H9 (cell line): ENCODE data around the gene SLC9A9. TPM values are rescaled to one million over a fixed set of nuclear protein-coding genes. Genes with fewer than 3 reads are reported as not detected.

ENCODE experiments used
- DNase-seq: peaks from one replicate; pipeline ENCODE4 v3.0.0-alpha.2; 2017
- H2AFZ ChIP-seq: one replicate; pipeline ENCODE4 v1.6.1; 2013; ENCODE audit warnings: mild to moderate bottlenecking, low read length, control low read depth, moderate library complexity
- H2AK5ac ChIP-seq: 2 replicates; pipeline ENCODE4 v1.6.1; 2013; ENCODE audit warnings: low read length, control low read depth, mixed read lengths; ENCODE audit not compliant: insufficient read length
- H2BK120ac ChIP-seq: one replicate; pipeline ENCODE4 v1.6.1; 2013; ENCODE audit warnings: low read depth, mild to moderate bottlenecking, low read length, control low read depth, inconsistent platforms; ENCODE audit not compliant: poor library complexity, severe bottlenecking
- H2BK12ac ChIP-seq: 2 replicates; pipeline ENCODE4 v1.6.1; 2013; ENCODE audit warnings: low read length, control low read depth, mixed read lengths, low read depth; ENCODE audit not compliant: insufficient read length
- H2BK15ac ChIP-seq: 2 replicates; pipeline ENCODE4 v1.6.1; 2013; ENCODE audit warnings: low read depth, low read length, control low read depth
- H2BK20ac ChIP-seq: one replicate; pipeline ENCODE4 v1.6.1; 2013; ENCODE audit warnings: low read depth, mild to moderate bottlenecking, low read length, control low read depth, inconsistent platforms; ENCODE audit not compliant: poor library complexity, severe bottlenecking
- H2BK5ac ChIP-seq: 2 replicates; pipeline ENCODE4 v1.6.1; 2013; ENCODE audit warnings: low read length, control low read depth, mixed read lengths; ENCODE audit not compliant: insufficient read length
- H3K14ac ChIP-seq: 2 replicates; pipeline ENCODE4 v1.6.1; 2013; ENCODE audit warnings: low read length, control low read depth; ENCODE audit not compliant: insufficient read depth
- H3K18ac ChIP-seq: 2 replicates; pipeline ENCODE4 v1.6.1; 2013; ENCODE audit warnings: low read depth, mild to moderate bottlenecking, mixed read lengths, low read length, control low read depth; ENCODE audit not compliant: insufficient read length
- H3K23ac ChIP-seq: 2 replicates; pipeline ENCODE4 v1.6.1; 2013; ENCODE audit warnings: low read length, control low read depth, mixed read lengths, low read depth; ENCODE audit not compliant: insufficient read length
- H3K23me2 ChIP-seq: 2 replicates; pipeline ENCODE4 v1.6.1; 2013; ENCODE audit warnings: low read depth, mild to moderate bottlenecking, mixed read lengths, low read length, control low read depth; ENCODE audit not compliant: insufficient read length, poor library complexity, severe bottlenecking
- H3K27ac ChIP-seq: 2 replicates; pipeline ENCODE4 v1.5.1; 2013; ENCODE audit warnings: low read length, control low read depth, mixed read lengths, low read depth; ENCODE audit not compliant: insufficient read length
- H3K27me3 ChIP-seq: 2 replicates; pipeline ENCODE4 v1.6.1; 2013; ENCODE audit warnings: low read length, control low read depth, inconsistent platforms; ENCODE audit not compliant: insufficient read depth
- H3K4ac ChIP-seq: 2 replicates; pipeline ENCODE4 v1.6.1; 2013; ENCODE audit warnings: low read depth, mild to moderate bottlenecking, control low read depth, inconsistent platforms, low read length, moderate library complexity
- H3K4me1 ChIP-seq: 2 replicates; pipeline ENCODE4 v1.6.1; 2013; ENCODE audit warnings: low read length, control low read depth, inconsistent platforms; ENCODE audit not compliant: insufficient read depth
- H3K4me2 ChIP-seq: 2 replicates; pipeline ENCODE4 v1.6.1; 2013; ENCODE audit warnings: low read length, control low read depth, mixed read lengths; ENCODE audit not compliant: insufficient read length, insufficient read depth
- H3K56ac ChIP-seq: 2 replicates; pipeline ENCODE4 v1.6.1; 2013; ENCODE audit warnings: low read depth, mild to moderate bottlenecking, mixed read lengths, low read length, control low read depth; ENCODE audit not compliant: insufficient read length
- H3K79me1 ChIP-seq: 2 replicates; pipeline ENCODE4 v1.6.1; 2013; ENCODE audit warnings: low read depth, mild to moderate bottlenecking, moderate library complexity, low read length, control low read depth, inconsistent platforms; ENCODE audit not compliant: insufficient read depth, poor library complexity, severe bottlenecking
- H3K79me2 ChIP-seq: 2 replicates; pipeline ENCODE4 v1.6.1; 2013; ENCODE audit warnings: low read length, control low read depth, inconsistent platforms; ENCODE audit not compliant: insufficient read depth
- H3K9ac ChIP-seq: 2 replicates; pipeline ENCODE4 v1.6.1; 2013; ENCODE audit warnings: low read length, control low read depth, mixed read lengths; ENCODE audit not compliant: insufficient read length; ENCODE audit errors: extremely low read depth
- H3K9me3 ChIP-seq: one replicate; pipeline ENCODE4 v1.6.1; 2013; ENCODE audit warnings: low read depth, low read length, inconsistent platforms; ENCODE audit not compliant: control insufficient read depth
- H3T11ph ChIP-seq: one replicate; pipeline ENCODE4 v1.6.1; 2013; ENCODE audit warnings: mild to moderate bottlenecking, low read length, control low read depth, inconsistent platforms
- H4K20me1 ChIP-seq: one replicate; pipeline ENCODE4 v1.6.1; 2013; ENCODE audit not compliant: control insufficient read depth, insufficient read length, insufficient read depth
- H4K5ac ChIP-seq: 2 replicates; pipeline ENCODE4 v1.6.1; 2013; ENCODE audit warnings: low read depth, mild to moderate bottlenecking, mixed read lengths, low read length, control low read depth; ENCODE audit not compliant: insufficient read length
- H4K8ac ChIP-seq: replicated peaks from 2 replicates; pipeline ENCODE4 v1.6.1; 2013; ENCODE audit warnings: low read length, control low read depth, mixed read lengths, low read depth; ENCODE audit not compliant: insufficient read length
- H4K91ac ChIP-seq: 2 replicates; pipeline ENCODE4 v1.6.1; 2013; ENCODE audit warnings: low read depth, mild to moderate bottlenecking, moderate library complexity, mixed read lengths, low read length, control low read depth; ENCODE audit not compliant: insufficient read length
- H3K27ac Mint-ChIP-seq, 3 experiments: 2 replicates in 2 of 3; 3 replicates in 1 of 3; pipeline ENCODE4 v1.8.0; 2020 to 2021; ENCODE audit warnings: mixed read lengths in 3 of 3, mild to moderate bottlenecking in 1 of 3, moderate library complexity in 1 of 3
- H3K27me3 Mint-ChIP-seq: 2 replicates; pipeline ENCODE4 v1.8.0; 2021; ENCODE audit warnings: low read depth, mild to moderate bottlenecking, moderate library complexity, mixed read lengths
- H3K36me3 Mint-ChIP-seq, 3 experiments: 2 replicates in 2 of 3; 3 replicates in 1 of 3; pipeline ENCODE4 v1.8.0; 2020 to 2021; ENCODE audit warnings: low read depth in 3 of 3, mixed read lengths in 3 of 3; ENCODE audit not compliant: insufficient read depth in 1 of 3
- H3K4me1 Mint-ChIP-seq, 2 experiments: 2 replicates each; pipeline ENCODE4 v1.8.0; 2020; ENCODE audit warnings: mixed read lengths in 2 of 2
- H3K4me3 Mint-ChIP-seq, 2 experiments: 2 replicates in 1 of 2; 3 replicates in 1 of 2; pipeline ENCODE4 v1.8.0; 2020 to 2021; ENCODE audit warnings: mild to moderate bottlenecking in 2 of 2, mixed read lengths in 2 of 2, moderate library complexity in 1 of 2
- H3K9me3 Mint-ChIP-seq, 2 experiments: 2 replicates in 1 of 2; 3 replicates in 1 of 2; pipeline ENCODE4 v1.8.0; 2020; ENCODE audit warnings: mild to moderate bottlenecking in 2 of 2, mixed read lengths in 2 of 2, moderate library complexity in 1 of 2
- total RNA-seq: library from RNA; stranded (reverse); gene quantifications from 2 replicates; pipeline ENCODE4 v1.2.1, GENCODE V29; 2021
- TF ChIP-seq, protein P1 (sequence below): fragments of 200-600 bp; sonication (generic); conservative IDR thresholded peaks from 3 replicates; pipeline ENCODE4 v1.8.0; 2021; ENCODE audit warnings: antibody characterized with exemption, mild to moderate bottlenecking

Gene SLC9A9
- total RNA-seq, 1 experiment from 2014 or later, result 0.35 TPM

GRCh38 chr3:143565951-143566350 is 282.3 kb downstream of the SLC9A9 start:
- Mint-ChIP-seq H3K4me1 (no peaks in the 10 kb centered on the region; a peak in 1 of 4 replicates), H3K9me3 (no peaks in the 10 kb centered on the region), H3K4me3 (no peak overlapping the region), H3K36me3 (no peaks in the 10 kb centered on the region), H3K27ac (no peak overlapping the region), H3K27me3 (no peaks in the 10 kb centered on the region)
- no peak overlapping the region for H3K9ac ChIP-seq
- no peak for DNase-seq
- H2BK12ac ChIP-seq, result no peak overlapping the region
- no peak overlapping the region for H2AK5ac ChIP-seq
- no peaks in the 10 kb centered on the region for H3K79me1 ChIP-seq
- H3K23ac ChIP-seq, result no peak overlapping the region
- no peak overlapping the region for H2BK20ac ChIP-seq
- no peak overlapping the region for H4K5ac ChIP-seq
- H3K14ac ChIP-seq, result no peak overlapping the region
- H3K79me2 ChIP-seq, result no peaks in the 10 kb centered on the region
- H3K4me1 ChIP-seq, result no peaks in the 10 kb centered on the region
- no peak overlapping the region for H3K4me2 ChIP-seq
- no peak overlapping the region for H4K8ac ChIP-seq
- no peak overlapping the region for H3K4ac ChIP-seq
- no peak overlapping the region for H2AFZ ChIP-seq
- TF ChIP-seq, protein P1, sequence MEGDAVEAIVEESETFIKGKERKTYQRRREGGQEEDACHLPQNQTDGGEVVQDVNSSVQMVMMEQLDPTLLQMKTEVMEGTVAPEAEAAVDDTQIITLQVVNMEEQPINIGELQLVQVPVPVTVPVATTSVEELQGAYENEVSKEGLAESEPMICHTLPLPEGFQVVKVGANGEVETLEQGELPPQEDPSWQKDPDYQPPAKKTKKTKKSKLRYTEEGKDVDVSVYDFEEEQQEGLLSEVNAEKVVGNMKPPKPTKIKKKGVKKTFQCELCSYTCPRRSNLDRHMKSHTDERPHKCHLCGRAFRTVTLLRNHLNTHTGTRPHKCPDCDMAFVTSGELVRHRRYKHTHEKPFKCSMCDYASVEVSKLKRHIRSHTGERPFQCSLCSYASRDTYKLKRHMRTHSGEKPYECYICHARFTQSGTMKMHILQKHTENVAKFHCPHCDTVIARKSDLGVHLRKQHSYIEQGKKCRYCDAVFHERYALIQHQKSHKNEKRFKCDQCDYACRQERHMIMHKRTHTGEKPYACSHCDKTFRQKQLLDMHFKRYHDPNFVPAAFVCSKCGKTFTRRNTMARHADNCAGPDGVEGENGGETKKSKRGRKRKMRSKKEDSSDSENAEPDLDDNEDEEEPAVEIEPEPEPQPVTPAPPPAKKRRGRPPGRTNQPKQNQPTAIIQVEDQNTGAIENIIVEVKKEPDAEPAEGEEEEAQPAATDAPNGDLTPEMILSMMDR, result no peak
- H2BK15ac ChIP-seq, result no peak overlapping the region
- no peak overlapping the region for H3T11ph ChIP-seq
- no peaks in the 10 kb centered on the region for H3K9me3 ChIP-seq
- H4K91ac ChIP-seq, result no peak overlapping the region
- no peak overlapping the region for H3K18ac ChIP-seq
- no peaks in the 10 kb centered on the region for H4K20me1 ChIP-seq
- H2BK5ac ChIP-seq, result no peak overlapping the region
- no peak overlapping the region for H3K27ac ChIP-seq
- no peaks in the 10 kb centered on the region for H3K23me2 ChIP-seq
- H2BK120ac ChIP-seq, result no peak overlapping the region
- H3K27me3 ChIP-seq, result no peaks in the 10 kb centered on the region
- H3K56ac ChIP-seq, result no peak overlapping the region
